ENCODE results near the gene CST9.
"Not testable (repeated sequence)": the region's sequence is repeated elsewhere in the genome, so short reads cannot be mapped to it uniquely, and the experiment has no call there.

Gene CST9

GRCh38 chr20:23588434-23589403 lies 17.0 kb downstream of the CST9 start:
- no peak overlapping the region for H3K4me3 ChIP-seq (ENCODE audit: low read depth, low read length)

- H3K4me3 ChIP-seq (ENCODE audit: low read depth, low read length) = no peak overlapping the region
Observed at GRCh38 chr20:23587631-23588030, 18.1 kb downstream of the CST9 start.

GRCh38 chr20:23586735-23587525 lies 18.8 kb downstream of the CST9 start:
- no peak overlapping the region for H3K4me3 ChIP-seq (ENCODE audit: low read depth, low read length)

- H3K4me3 ChIP-seq (ENCODE audit: low read depth, low read length) = no peak overlapping the region
Observed at GRCh38 chr20:23585808-23586734, 19.6 kb downstream of the CST9 start.

- H3K4me3 ChIP-seq (ENCODE audit: low read depth, low read length) = no peak overlapping the region
Observed at GRCh38 chr20:23585449-23585807, 20.3 kb downstream of the CST9 start.

- no peak overlapping the region for H3K4me3 ChIP-seq (ENCODE audit: low read depth, low read length)
Observed at GRCh38 chr20:23584434-23585199, 21.1 kb downstream of the CST9 start.

GRCh38 chr20:23583526-23583925 lies 22.2 kb downstream of the CST9 start:
- H3K4me3 ChIP-seq (ENCODE audit: low read depth, low read length) = no peak overlapping the region

GRCh38 chr20:23582293-23582692 lies 23.4 kb downstream of the CST9 start:
- H3K4me3 ChIP-seq (ENCODE audit: low read depth, low read length) = no peak overlapping the region

- H3K4me3 ChIP-seq (ENCODE audit: low read depth, low read length) = not testable (repeated sequence)
Observed at GRCh38 chr20:23581833-23582232, 23.9 kb downstream of the CST9 start.

GRCh38 chr20:23574977-23575376 lies 30.7 kb downstream of the CST9 start:
- no peak overlapping the region for H3K4me3 ChIP-seq (ENCODE audit: low read depth, low read length)

GRCh38 chr20:23570178-23570760 lies 35.4 kb downstream of the CST9 start:
- H3K4me3 ChIP-seq (ENCODE audit: low read depth, low read length) = no peak overlapping the region

GRCh38 chr20:23569570-23569969 lies 36.1 kb downstream of the CST9 start:
- no peak overlapping the region for H3K4me3 ChIP-seq (ENCODE audit: low read depth, low read length)

- H3K4me3 ChIP-seq (ENCODE audit: low read depth, low read length) = no peak overlapping the region
Observed at GRCh38 chr20:23568971-23569330, 36.8 kb downstream of the CST9 start.

GRCh38 chr20:23568320-23568970 lies 37.3 kb downstream of the CST9 start, which contains the start of gene CST9L:
TSS of gene CST9L (minus strand) at chr20:23568484. CDS start at chr20:23568450, 34 bp downstream.
- H3K4me3 ChIP-seq (ENCODE audit: low read depth, low read length) = no peak within 1 kb of the TSS

GRCh38 chr20:23566199-23566932 lies 39.4 kb downstream of the CST9 start:
- H3K4me3 ChIP-seq (ENCODE audit: low read depth, low read length) = no peak overlapping the region

- H3K4me3 ChIP-seq (ENCODE audit: low read depth, low read length) = no peak overlapping the region
Observed at GRCh38 chr20:23565503-23566045, 40.1 kb downstream of the CST9 start.

- H3K4me3 ChIP-seq (ENCODE audit: low read depth, low read length) = no peak overlapping the region
Observed at GRCh38 chr20:23564927-23565326, 40.8 kb downstream of the CST9 start.

- no peak overlapping the region for H3K4me3 ChIP-seq (ENCODE audit: low read depth, low read length)
Observed at GRCh38 chr20:23562721-23563342, 42.9 kb downstream of the CST9 start.
